Keratinocyte (primary cell): ENCODE measurements around the gene CREB1. TPM values are rescaled to one million over a fixed set of nuclear protein-coding genes. Genes with fewer than 3 reads are reported as not detected.

Source experiments
- DNase-seq: peaks from one replicate; pipeline ENCODE4 v3.0.0-alpha.2; 2011; ENCODE audit warnings: low read depth, missing footprints, low spot score
- FAIRE-seq: peaks from 2 replicates; lab custom pipeline; 2011; peaks lifted over from hg19 to GRCh38; lab: Jason Lieb, UNC
- H2AFZ ChIP-seq: 2 replicates; pipeline ENCODE4 v1.6.0; 2012; ENCODE audit warnings: low read length, control low read depth, inconsistent platforms; ENCODE audit not compliant: control insufficient read depth
- H3K27ac ChIP-seq: 2 replicates; pipeline ENCODE4 v1.5.1; 2011; ENCODE audit warnings: low read length; ENCODE audit not compliant: control insufficient read depth, insufficient read depth
- H3K27me3 ChIP-seq: 3 replicates; pipeline ENCODE4 v1.6.0; 2011; ENCODE audit warnings: low read length; ENCODE audit not compliant: control insufficient read depth, insufficient read depth; ENCODE audit errors: extremely low read depth
- H3K36me3 ChIP-seq, 2 experiments: 2 replicates in 1 of 2; 3 replicates in 1 of 2; pipeline ENCODE4 v1.5.1; 2011; ENCODE audit warnings: low read length in 2 of 2, mild to moderate bottlenecking in 1 of 2; ENCODE audit not compliant: control insufficient read depth in 2 of 2, insufficient read depth in 2 of 2; ENCODE audit errors: extremely low read depth in 1 of 2
- H3K4me1 ChIP-seq: 3 replicates; pipeline ENCODE4 v1.5.1; 2011; ENCODE audit warnings: low read length; ENCODE audit not compliant: control insufficient read depth, insufficient read depth; ENCODE audit errors: extremely low read depth
- H3K4me2 ChIP-seq: 3 replicates; pipeline ENCODE4 v1.6.0; 2011; ENCODE audit warnings: low read depth, low read length; ENCODE audit not compliant: control insufficient read depth, insufficient read depth; ENCODE audit errors: extremely low read depth
- H3K4me3 ChIP-seq, 3 experiments: fragments of 200-600 bp in 1 of 3; sonication (generic) in 1 of 3; 2 replicates in 2 of 3; 3 replicates in 1 of 3; pipeline ENCODE4 v1.5.1; 2011 to 2016; ENCODE audit warnings: low read length in 3 of 3, mild to moderate bottlenecking in 3 of 3, control low read depth in 2 of 3, inconsistent platforms in 1 of 3, low read depth in 1 of 3, mixed read lengths in 1 of 3, mixed run types in 1 of 3, moderate library complexity in 1 of 3; ENCODE audit not compliant: control insufficient read depth in 2 of 3, insufficient read depth in 2 of 3; ENCODE audit errors: extremely low read depth in 1 of 3
- H3K79me2 ChIP-seq: 2 replicates; pipeline ENCODE4 v1.6.0; 2012; ENCODE audit warnings: low read length; ENCODE audit not compliant: control insufficient read depth, insufficient read depth
- H3K9ac ChIP-seq: 3 replicates; pipeline ENCODE4 v1.6.0; 2011; ENCODE audit warnings: low read length; ENCODE audit not compliant: control insufficient read depth, insufficient read depth; ENCODE audit errors: extremely low read depth
- H3K9me1 ChIP-seq: 3 replicates; pipeline ENCODE4 v1.6.0; 2011; ENCODE audit warnings: low read length; ENCODE audit not compliant: control insufficient read depth, insufficient read depth; ENCODE audit errors: extremely low read depth
- H3K9me3 ChIP-seq: 2 replicates; pipeline ENCODE4 v1.5.1; 2012; ENCODE audit warnings: low read depth, low read length; ENCODE audit not compliant: control insufficient read depth
- H4K20me1 ChIP-seq: 3 replicates; pipeline ENCODE4 v1.6.0; 2011; ENCODE audit warnings: low read length; ENCODE audit not compliant: control insufficient read depth, insufficient read depth; ENCODE audit errors: extremely low read depth
- EZH2 ChIP-seq: IDR thresholded peaks from one replicate; pipeline ENCODE4 v1.6.1; 2012; ENCODE audit warnings: inconsistent platforms, mild to moderate bottlenecking, low read length, moderate library complexity
- dilution Hi-C: fragments of 300-500 bp; cut with MboI; formaldehyde crosslinking; loops from one replicate; pipeline ENCODE4 v1.7.0; 2020; ENCODE audit warnings: low sequenced_read_pairs; ENCODE audit not compliant: extremely low pct_ligation_motif_present
- polyA minus RNA-seq, 3 experiments: library from RNA; depleted of rRNA, polyadenylated mRNA; stranded (reverse); fragments of >200 nt; gene quantifications; 1 replicate in 1 of 3; 2 replicates in 1 of 3; 3 replicates in 1 of 3; pipeline ENCODE4 v1.2.3, GENCODE V29; 2011
- polyA plus RNA-seq, 5 experiments: library from polyadenylated mRNA; depleted of rRNA in 3 of 5; stranded (reverse) in 3 of 5; stranded (forward) in 1 of 5; unstranded in 1 of 5; fragments of >200 nt; gene quantifications; 1 replicate in 1 of 5; 2 replicates in 3 of 5; 3 replicates in 1 of 5; pipeline versions ENCODE4 v1.2.1 to v1.2.3, GENCODE V29; 2011 to 2012; ENCODE audit warnings: missing spikeins in 2 of 5, low read depth in 1 of 5, low replicate concordance in 1 of 5
- TF ChIP-seq, protein P1 (sequence below), 3 experiments: IDR thresholded peaks in 1 of 3; conservative IDR thresholded peaks in 1 of 3; optimal IDR thresholded peaks in 1 of 3; 2 replicates in 2 of 3; 3 replicates in 1 of 3; pipeline versions ENCODE3 to v1.5.1; 2011; ENCODE audit warnings: low read length in 3 of 3, mild to moderate bottlenecking in 3 of 3, moderate library complexity in 2 of 3, control low read depth in 1 of 3, inconsistent platforms in 1 of 3; ENCODE audit not compliant: insufficient read depth in 2 of 3; ENCODE audit errors: extremely low read depth in 1 of 3

The CREB1 gene
- polyA plus RNA-seq, result 35.6 to 56.1 TPM (median 38.9 TPM) in 3 replicates
- 16.4 TPM for polyA plus RNA-seq (2011; ENCODE audit: low read depth)
- 16.5 and 35.8 TPM in 2 replicates for polyA plus RNA-seq (2011; cell fraction: cytosol; rRNA removed)
- 42.4 and 46.0 TPM in 2 replicates for polyA plus RNA-seq (2011; cell fraction: nucleus; rRNA removed)
- 12.6 and 30.3 TPM in 2 replicates for polyA plus RNA-seq (2012; ENCODE audit: low replicate concordance)
- polyA minus RNA-seq, result 62.2 to 125 TPM (median 111 TPM) in 3 replicates
- 26.9 TPM for polyA minus RNA-seq (2011; cell fraction: cytosol; rRNA and poly(A)+ RNA removed)
- 33.4 and 71.0 TPM in 2 replicates for polyA minus RNA-seq (2011; cell fraction: nucleus; rRNA and poly(A)+ RNA removed)

DNA sequence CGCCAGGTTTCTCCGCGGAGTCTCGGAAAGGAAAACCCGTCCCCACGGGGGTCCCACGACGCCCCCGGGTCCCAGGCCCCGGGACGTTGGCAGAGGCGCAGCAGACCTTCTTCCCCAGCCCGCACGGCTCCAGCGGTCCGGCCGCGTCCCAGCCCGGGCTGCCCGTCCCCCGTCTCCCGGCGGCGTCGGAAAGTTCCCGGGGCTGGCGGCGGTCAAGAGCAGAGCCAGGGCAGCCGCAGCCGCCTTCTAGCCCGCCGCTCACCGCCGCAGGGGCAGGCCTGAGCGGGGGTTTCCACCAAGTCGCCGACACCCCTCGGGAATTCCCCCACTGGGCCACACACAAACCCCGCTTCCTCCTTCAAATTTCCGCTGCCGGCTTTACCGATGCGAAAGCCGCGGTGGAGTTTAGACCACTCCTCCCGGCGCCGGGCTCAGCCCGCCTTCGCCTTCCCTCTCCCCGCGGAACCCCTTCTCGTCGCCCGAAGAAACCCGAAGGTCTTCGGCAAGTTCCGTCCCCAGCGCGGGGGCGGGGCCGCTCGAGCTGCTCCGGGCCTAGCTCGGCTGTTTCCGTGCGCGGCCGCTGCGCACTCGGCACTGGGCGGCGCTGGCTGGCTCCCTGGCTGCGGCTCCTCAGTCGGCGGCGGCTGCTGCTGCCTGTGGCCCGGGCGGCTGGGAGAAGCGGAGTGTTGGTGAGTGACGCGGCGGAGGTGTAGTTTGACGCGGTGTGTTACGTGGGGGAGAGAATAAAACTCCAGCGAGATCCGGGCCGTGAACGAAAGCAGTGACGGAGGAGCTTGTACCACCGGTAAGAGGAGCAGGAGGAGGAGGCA lies at the start of gene CREB1:
CREB1 (plus strand) TSS at position 633 of the 830 bp plus-strand sequence. CDS start 25,674 bp downstream, outside the sequence.
- H3K27ac ChIP-seq, result peak within 1 kb of the TSS; percentile 98
- peak within 1 kb of the TSS; percentile 98 for H3K4me2 ChIP-seq
- no peak for FAIRE-seq
- H3K4me3 ChIP-seq, result peak within 1 kb of the TSS; percentile 72 to 97 (median 81)
- peaks cover 48% of the 10 kb centered on the region for H3K79me2 ChIP-seq
- peak; percentile 76 for DNase-seq
- TF ChIP-seq, protein P1, sequence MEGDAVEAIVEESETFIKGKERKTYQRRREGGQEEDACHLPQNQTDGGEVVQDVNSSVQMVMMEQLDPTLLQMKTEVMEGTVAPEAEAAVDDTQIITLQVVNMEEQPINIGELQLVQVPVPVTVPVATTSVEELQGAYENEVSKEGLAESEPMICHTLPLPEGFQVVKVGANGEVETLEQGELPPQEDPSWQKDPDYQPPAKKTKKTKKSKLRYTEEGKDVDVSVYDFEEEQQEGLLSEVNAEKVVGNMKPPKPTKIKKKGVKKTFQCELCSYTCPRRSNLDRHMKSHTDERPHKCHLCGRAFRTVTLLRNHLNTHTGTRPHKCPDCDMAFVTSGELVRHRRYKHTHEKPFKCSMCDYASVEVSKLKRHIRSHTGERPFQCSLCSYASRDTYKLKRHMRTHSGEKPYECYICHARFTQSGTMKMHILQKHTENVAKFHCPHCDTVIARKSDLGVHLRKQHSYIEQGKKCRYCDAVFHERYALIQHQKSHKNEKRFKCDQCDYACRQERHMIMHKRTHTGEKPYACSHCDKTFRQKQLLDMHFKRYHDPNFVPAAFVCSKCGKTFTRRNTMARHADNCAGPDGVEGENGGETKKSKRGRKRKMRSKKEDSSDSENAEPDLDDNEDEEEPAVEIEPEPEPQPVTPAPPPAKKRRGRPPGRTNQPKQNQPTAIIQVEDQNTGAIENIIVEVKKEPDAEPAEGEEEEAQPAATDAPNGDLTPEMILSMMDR (optimal IDR thresholded peaks at IDR 0.05 in 1 of 3, IDR thresholded peaks at IDR 0.05 in 1 of 3, conservative IDR thresholded peaks at IDR 0.05 in 1 of 3; ENCODE audit: extremely low read depth in 1 of 3, insufficient read depth in 2 of 3, low read length in 3 of 3), result peak in 2 of 3 experiments; percentile 1 to 48
- no peak for TF ChIP-seq EZH2
- H3K9ac ChIP-seq, result peak within 1 kb of the TSS; percentile 99
- no peaks in the 10 kb centered on the region for H4K20me1 ChIP-seq
- peaks cover 38% of the 10 kb centered on the region for H3K4me1 ChIP-seq
- dilution Hi-C loops, result no loop called here
- H2AFZ ChIP-seq, result peak within 1 kb of the TSS; percentile 13
- no peaks in the 10 kb centered on the region for H3K9me1 ChIP-seq
- peaks cover 0 to 11% of the 10 kb centered on the region in 2 experiments for H3K36me3 ChIP-seq
- no peaks in the 10 kb centered on the region for H3K9me3 ChIP-seq
- H3K27me3 ChIP-seq, result no peaks in the 10 kb centered on the region

- DNase-seq (no peak), FAIRE-seq (no peak)
- peaks cover 25% of the 10 kb centered on the region for H3K4me1 ChIP-seq
- no peaks in the 10 kb centered on the region for H3K79me2 ChIP-seq
- TF ChIP-seq EZH2, result no peak
- TF ChIP-seq, protein P1 (optimal IDR thresholded peaks at IDR 0.05 in 1 of 3, IDR thresholded peaks at IDR 0.05 in 1 of 3, conservative IDR thresholded peaks at IDR 0.05 in 1 of 3; ENCODE audit: extremely low read depth in 1 of 3, insufficient read depth in 2 of 3, low read length in 3 of 3), result no peak
- no peak overlapping the region for H3K27ac ChIP-seq
- H4K20me1 ChIP-seq, result no peaks in the 10 kb centered on the region
- no peaks in the 10 kb centered on the region for H3K9me1 ChIP-seq
- no peaks in the 10 kb centered on the region for H3K27me3 ChIP-seq
- no peak overlapping the region for H3K4me2 ChIP-seq
- H3K9me3 ChIP-seq, result no peaks in the 10 kb centered on the region
- H3K9ac ChIP-seq, result no peak overlapping the region
- dilution Hi-C loops, result no loop called here
- no peaks in the 10 kb centered on the region for H3K36me3 ChIP-seq
- peak overlapping the region; percentile 21 for H2AFZ ChIP-seq
- H3K4me3 ChIP-seq, result no peak overlapping the region
These were observed 49.2 kb upstream of the CREB1 start for GRCh38 chr2:207480521-207481040.
